NCI-H345 treated with DMSO at 0.1 percent for 48 hours (cell line): ENCODE data around the gene RWDD3.
A peak's percentile ranks its signal among the peaks of the same experiment; 100 is the strongest.

Source experiments
- DNase-seq: peaks from one replicate; lab custom pipeline; 2025; ENCODE audit not compliant: unreplicated experiment; lab: John Stamatoyannopoulos, UW

Gene RWDD3

GRCh38 chr1:95281781-95282517, 47.9 kb downstream of the RWDD3 start:
- no peak for DNase-seq

GRCh38 chr1:95282518-95282895, 48.5 kb downstream of the RWDD3 start:
- no peak for DNase-seq

GRCh38 chr1:95284420-95284819, 50.4 kb downstream of the RWDD3 start:
- no peak for DNase-seq

- peak; percentile 37 for DNase-seq
Observed at GRCh38 chr1:95286479-95286878, 52.5 kb downstream of the RWDD3 start.

- no peak for DNase-seq
Observed at GRCh38 chr1:95287081-95287480, 53.1 kb downstream of the RWDD3 start.

- DNase-seq: no peak
Observed at GRCh38 chr1:95287825-95288224, 53.8 kb downstream of the RWDD3 start.
